HuH-7 (cell line): ENCODE measurements around the gene YIPF4.
"Not testable (repeated sequence)": the region's sequence is repeated elsewhere in the genome, so short reads cannot be mapped to it uniquely, and the experiment has no call there.

Experiments used
- DNase-seq: peaks from one replicate; pipeline ENCODE4 v3.0.0; 2011; ENCODE audit warnings: low spot score

The YIPF4 gene

DNA sequence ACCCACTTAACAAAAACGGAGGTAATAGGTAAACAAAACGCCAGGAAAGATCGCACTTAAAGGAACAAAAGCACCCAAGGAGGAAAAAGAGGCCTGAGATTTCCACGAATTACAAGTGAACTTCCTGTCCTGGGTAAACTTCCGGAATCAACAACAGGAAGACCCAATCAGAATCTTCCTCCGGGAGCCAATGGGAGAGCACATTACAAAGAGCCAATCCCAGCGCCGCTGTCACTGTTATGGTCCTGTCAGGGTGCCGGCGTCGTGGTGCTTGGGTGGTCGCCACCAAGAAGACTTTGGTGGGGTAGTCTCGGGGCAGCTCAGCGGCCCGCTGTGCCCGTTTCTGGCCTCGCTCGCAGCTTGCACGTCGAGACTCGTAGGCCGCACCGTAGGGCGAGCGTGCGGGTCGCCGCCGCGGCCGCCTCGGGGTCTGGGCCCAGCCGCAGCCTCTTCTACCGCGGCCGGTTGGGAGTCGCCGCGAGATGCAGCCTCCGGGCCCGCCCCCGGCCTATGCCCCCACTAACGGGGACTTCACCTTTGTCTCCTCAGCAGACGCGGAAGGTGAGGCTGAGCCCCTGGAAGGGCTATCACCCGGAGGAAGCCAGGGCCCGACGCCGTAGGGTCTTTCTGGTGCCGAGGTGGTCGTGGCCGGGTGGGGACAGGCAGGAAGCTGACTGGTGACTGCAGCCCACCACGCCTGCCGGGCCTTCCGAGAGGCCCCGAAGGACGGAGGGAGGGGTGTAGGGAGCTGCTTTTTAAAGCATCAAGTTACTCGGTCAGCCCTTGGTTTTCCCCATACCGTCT is at the start of gene YIPF4:
Gene YIPF4, plus strand, starts transcription at position 231 of the 804 bp plus-strand sequence. Its CDS starts 252 bp downstream, at position 483.
- DNase-seq = peak; percentile 100

DNA sequence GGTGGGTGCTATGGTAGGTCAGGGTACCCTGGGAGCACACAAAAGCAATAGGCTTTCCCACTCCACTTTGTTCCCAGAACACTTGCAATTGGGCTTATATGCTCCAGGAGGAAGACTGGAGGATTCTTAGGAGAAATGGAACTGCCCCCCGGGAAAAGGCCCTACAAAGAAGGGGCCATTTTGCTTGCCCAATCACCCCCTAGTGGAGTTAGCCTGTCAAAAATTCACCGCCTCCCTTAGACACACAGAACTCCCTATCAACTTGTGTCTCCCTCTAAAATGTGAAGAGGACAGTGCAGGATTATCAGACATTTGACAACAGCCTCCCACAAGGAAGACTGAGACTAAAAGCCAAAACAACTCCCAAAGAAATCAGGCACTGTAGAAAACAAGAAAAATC is 49.5 kb upstream of the YIPF4 start:
- no peak for DNase-seq

DNA sequence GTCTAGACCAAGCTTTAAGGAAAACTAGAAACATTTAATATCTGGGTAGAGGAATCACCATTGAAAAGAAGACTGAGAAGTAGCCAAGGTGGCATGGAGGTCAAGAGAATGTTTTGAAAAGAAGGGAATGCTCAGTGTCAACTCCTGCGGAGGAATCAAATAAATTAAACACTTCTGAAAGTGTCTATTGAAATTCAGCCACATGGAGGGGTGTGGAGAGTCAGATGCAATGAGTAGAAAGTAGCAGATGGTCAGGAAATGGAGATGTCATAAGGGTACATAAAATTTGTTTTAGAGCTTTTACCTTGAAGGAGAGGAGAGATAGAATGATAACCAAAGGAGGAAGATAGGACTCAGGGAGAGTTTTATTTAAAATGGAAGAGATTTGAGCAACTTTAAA is 48.1 kb upstream of the YIPF4 start:
- no peak for DNase-seq

DNA sequence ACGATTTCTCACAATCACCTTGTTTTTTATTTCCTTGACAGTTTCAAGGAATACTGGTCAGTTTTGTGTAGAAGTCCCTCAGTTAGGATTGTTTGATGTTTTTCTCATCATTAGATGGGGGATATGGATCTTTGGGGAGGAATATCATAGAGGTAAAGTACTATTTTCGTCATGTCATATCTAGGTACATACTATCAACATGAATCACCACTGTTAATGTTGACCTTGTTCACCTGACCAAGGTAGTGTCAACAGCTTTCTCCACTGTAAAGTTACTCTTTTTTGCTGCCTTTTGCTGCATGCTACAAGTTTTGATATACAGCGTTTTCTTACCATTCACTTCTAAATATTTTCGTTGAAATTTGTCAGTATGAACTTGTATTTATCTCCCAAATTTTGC is 45.7 kb upstream of the YIPF4 start:
- DNase-seq = no peak

DNA sequence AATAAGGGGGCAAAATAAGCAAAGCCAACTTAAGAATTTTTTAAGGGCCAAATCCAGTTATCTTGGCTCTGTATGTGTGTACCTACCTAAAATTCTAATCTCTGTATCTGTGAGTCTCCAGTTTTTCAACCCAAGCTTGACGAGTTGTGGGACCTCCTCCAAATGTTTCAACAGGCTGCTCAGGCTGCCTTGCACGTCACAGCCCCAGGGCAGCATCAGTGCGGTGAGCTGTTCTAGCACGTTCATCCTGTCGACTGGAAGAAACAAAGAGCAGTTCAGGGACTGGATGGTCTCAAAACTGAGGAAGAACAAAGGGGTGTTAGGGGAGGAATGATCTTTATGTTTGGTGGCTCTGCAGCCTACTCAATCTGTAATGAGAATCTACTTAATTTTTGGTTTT is 42.4 kb upstream of the YIPF4 start:
- no peak for DNase-seq

DNA sequence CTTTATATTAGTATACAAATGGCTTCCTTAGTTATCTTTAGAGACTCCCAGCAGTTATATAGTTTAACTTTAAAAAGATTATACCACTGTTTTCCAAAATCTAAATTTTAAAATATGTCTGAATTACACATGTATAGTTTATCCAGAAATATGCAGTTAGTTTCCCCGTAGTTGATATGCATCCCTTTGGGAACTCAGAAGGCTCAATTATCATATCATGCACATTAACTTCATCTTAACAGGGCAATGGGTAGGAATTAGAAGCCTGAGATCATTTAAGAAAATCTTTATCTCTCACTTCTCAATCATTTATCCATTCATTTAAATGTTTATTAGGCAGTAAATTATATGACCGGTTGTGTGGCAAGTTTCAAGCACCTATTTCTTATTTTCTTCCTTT is 40.2 kb upstream of the YIPF4 start:
- DNase-seq = no peak

DNA sequence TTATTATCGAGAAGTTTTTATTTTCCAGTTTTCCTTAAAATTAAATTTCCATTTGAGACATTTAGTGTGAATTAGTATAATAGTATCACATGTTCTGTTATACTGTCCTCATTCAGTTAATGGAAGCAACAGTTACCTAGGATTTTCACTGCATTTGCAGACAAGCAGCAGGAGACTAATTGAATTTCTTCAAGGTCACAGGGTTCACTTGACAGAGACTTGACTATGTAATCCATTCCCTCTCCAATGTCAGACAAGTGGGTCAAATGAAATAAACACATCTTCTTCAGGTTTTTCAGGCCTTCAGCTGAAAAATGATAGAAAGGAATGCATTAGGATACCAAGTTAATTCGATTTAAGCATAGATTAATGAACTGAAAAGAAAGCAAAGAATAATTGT is 39.7 kb upstream of the YIPF4 start:
- no peak for DNase-seq

DNA sequence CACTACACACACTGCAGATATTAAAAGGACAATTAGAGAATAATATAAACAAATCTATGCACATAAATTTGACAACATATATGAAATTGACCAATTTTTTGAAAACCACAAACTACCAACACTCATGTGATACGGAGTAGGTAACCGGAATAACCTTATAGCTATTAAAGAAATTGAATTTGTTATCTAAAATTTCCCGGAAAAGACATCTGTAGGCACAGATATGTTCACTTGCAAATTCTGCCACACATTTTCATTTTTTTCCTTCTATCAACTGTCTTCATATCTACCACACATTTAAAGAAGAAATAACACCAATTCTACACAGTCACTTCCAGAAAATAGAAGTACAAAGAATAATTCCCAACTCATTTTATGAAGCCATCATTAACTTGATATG is 35.4 kb upstream of the YIPF4 start:
- no peak for DNase-seq

DNA sequence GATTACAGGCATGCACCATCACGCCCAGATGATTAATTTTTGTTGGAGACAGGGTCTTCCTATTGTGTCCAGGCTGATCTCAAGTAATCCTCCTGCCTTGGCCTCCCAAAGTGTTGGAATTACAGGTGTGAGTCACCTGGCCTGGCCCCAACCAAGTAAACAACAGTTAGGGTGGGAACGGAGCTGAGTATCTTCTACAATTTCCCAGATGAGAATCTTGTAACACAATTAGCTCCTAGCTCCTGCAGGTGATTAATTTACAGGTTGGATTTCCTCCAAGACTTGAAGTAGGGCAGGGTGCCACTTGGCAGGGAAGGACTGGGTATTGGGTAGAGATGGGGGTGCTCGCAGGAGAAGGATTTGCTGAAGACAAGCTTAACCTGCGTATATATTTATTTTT is 30.8 kb upstream of the YIPF4 start:
- no peak for DNase-seq

DNA sequence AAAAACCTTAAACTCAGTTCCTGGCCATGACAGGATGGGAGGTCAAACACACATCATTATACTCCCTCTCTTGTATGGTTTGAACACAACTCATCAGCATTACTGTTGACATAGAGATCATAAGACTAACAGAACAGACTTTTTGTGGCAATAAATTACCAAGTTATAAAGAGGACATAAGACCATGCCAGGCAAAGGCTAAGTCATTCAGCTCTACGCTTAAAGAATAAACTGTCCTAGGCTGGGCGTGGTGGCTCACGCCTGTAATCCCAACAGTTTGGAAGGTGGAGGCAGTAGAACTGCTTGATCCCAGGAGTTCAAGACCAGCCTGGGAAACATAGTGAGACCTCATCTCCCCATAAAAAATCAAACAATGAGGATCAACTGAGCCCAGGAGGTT is 29.4 kb upstream of the YIPF4 start:
- DNase-seq = no peak

DNA sequence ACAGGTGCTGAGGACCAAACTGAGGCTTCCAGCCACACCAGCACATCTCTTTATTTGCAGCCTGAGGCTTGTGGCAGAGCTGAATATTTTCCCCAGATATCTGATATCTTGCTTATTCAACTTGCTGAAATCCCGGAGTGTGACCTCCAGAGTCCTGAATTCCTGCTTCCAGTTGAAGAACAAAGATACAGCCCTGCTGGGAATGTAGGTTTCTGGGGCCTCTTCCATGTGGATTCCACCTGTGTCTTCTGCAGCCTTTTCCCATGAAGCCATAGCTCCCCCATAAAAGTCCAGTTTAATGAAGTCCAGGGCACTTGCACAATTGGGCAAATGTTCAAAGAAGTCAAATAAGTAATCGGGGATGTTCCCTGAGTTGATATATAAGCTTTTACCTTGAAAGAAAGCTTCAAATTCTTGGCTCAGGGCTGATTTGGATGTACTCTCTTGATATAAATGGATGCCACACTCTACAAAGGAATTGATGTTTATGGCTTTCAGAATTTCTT is 27.9 kb upstream of the YIPF4 start:
- no peak for DNase-seq

DNA sequence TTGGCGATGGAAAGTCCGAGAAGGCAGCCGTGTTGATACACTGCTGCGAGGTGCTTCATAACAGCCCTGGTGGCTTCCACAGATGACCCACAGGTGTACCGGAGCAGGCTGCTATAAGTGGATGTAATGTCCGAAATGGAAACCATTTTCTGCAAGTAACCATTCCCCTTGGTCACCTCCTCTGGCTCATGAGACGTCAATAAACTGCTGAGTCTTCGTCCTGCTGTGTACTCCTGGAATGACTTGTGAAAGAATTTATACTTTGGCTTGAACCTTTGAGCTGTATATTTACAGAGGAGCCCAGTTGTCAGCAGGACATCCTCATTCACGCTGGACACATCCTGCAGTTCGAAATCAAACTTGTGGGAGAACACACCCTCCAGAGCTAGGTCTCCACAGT is 27.4 kb upstream of the YIPF4 start:
- no peak for DNase-seq

DNA sequence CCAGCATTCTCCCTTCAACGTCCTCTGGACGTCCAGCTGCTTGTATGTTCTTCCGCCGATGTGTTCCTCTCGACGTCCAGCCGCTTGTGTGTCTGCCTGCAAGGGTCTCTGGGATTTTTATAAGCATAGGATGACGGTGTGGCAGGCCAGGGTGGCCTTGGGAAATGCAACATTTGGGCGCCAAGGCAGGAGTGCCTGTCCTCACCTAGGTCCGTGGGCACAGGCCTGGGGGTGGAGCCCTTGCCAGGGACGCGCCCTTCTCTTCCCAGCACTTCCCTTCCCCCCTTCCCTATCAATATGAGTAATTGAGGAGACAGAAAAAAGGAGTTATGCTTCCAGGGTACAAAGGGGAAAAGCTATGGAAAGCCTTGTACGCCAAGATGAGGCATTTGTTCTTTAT is 19.5 kb upstream of the YIPF4 start:
- no peak for DNase-seq

DNA sequence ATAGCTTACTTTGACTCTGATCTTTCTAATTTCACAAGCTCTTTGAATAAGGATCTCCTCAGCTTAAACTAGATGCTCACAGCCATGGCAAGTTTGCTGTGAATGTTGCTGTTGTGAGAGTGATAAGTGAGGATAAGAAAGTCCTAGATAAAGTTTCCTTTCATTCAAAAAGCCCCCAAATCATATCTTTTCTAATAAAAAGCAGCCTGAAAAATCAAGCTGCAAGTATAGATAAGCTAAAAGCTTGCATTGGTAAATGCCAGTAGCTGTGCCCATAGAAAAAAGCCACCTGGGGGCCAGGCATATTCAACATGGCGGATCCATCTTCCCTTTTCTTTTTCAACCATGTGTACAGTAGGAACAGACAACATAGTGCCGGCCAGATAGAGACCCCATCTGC is 17.3 kb upstream of the YIPF4 start:
- no peak for DNase-seq

DNA sequence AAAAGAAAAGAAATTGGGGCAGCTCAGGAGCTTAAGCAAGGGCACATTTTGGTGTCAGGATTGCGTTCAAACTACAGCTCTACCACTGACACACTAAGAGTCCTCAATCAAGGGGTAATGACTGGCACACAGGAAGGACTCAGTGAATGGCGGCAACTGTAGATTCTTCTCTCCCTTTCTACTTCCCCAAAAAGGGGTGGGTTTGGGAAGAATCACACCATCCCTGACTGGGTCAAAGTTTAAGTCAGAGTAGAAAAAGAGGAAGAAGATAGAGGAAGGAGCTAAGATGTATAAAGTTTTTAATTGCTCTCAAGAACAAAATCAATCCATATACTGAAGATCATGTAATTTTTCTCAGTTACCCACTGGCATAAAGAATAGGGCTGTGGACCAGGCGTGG is 15.6 kb upstream of the YIPF4 start:
- DNase-seq = no peak

DNA sequence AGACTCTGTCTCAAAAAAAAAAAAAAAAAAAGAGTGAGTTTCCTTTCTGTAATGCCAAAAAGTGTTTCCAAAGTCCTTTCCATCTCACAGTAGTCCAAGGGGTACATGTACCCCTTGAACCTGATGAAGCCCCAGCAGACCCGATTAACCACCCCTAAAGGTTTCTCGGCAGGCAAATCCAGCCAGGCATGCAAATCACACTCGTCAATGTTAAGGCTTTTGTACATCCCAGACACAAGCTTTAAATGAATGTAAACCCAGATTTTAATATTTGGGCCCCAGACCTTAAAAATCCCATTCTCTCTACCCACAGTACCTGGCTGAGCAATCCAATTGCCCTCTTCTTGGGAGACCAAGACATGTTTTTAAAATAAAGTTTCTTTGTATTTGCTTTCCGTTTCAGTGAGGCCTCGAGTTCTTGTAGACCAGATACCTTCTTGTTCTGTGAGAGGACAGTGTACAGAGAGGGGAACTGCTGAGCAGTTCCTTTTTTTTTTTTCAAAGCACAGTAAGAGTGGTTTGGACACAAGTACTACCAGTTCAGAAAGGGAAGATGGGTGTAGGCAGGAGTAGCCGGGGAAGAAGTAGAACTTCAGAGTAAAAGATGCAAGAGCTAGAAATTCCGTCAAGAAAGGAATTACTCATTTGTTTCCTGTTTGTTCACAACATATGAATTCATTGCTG is 13.1 kb upstream of the YIPF4 start, which contains the start of gene NLRC4:
Gene NLRC4, minus strand, starts transcription at position 465 of the 684 bp plus-strand sequence. CDS start 8,111 bp downstream, outside the sequence.
- no peak for DNase-seq

DNA sequence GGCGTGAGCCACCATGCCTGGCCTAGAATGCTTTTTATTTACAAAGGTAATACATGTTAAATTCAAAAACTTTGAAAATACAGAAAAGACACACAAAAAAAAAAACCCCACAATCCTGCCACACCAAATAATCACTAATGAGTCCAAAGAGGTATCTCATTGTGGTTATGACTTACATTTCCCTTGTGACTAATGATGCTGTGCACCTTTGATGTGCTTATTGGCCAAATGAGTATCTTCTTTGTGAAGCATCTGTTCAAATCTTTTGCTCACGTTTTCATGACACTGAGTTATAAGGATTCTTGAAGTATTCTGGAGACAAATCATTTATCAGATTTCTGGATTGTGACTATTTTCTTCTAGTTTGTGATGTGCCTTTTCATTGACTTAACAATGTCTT is 6.6 kb upstream of the YIPF4 start:
- DNase-seq = no peak

DNA sequence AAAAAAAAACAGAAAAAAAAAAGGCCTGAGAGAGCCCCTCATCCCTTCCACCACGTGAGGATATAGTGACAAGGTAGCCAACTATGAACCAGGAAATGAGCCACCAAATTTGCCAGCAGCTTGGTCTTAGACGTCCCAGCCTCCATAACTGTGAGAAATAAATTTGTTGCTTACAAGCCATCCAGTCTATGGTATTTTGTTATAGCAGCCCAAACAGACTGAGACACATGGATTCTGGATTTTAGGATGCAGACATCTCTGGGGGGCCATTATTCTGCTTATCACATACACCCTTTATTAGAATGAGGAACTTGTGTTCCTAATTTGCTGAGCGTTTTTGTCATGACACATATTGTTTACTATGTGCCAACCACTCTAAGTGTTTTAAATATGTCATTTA is 5.4 kb upstream of the YIPF4 start:
- no peak for DNase-seq

DNA sequence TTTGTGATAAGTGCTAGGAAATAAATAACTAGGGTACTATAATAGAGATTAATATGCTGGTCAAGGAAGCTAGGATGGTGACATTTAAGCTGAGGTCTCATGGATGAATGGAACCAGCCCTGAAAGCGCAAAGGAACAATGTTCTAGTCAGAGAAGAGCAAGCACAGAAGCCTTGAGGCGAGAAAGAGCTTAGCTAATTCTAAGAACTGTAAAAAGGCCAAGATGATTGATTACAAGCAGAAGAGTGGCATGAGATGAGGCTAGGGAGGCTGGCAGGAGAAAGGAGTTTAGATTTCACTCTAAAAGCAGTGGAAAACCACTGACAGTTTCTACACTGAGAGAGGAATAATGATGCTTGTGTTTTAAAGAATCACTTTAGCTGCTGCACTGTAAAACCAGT is 3.4 kb upstream of the YIPF4 start:
- DNase-seq = no peak

DNA sequence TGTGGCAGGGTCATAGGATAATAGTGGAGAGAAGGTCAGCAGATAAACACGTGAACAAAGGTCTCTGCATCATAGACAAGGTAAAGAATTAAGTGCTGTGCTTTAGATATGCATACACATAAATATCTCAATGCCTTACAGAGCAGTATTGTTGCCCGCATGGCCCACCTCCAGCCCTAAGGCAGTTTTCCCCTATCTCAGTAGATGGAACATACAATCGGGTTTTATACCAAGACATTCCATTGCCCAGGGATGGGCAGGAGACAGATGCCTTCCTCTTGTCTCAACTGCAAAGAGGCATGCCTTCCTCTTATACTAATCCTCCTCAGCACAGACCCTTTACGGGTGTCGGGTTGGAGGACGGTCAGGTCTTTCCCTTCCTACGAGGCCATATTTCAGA is 1.9 kb upstream of the YIPF4 start:
- DNase-seq = not testable (repeated sequence)

DNA sequence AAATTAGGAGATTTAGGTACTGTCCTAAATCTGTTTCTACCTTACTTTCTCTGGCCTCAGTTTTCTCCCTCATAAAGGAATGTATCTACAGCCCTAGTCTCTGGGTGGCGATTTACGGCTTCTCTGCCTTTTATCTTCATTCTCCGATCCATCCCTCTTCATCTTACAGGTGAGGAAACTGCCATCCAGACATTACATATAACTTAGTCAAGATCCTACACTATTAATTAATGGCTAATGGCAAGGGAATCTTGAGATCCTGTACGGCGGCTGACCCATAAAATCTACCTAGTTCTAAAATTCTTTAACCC is 386 bp upstream of the YIPF4 start:
- DNase-seq = no peak

DNA sequence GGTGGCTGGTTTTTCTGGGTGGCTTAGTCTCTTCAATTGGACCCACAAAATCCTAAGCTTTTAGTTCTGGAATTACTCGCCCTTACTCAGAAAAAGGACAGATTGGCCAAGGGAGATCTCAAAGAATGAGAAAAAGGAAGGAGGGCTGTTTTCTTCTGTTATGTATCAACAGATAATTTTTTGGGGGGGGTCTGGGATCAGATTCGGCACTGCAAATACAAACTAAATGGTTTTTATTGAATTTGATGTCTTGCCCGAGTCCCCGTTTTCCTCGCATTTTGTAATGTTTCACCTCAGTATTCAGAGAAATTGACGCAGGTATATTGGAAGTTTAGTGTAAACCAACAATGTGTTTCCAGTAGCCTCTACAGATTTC is 762 bp downstream of the YIPF4 start:
- DNase-seq = no peak

DNA sequence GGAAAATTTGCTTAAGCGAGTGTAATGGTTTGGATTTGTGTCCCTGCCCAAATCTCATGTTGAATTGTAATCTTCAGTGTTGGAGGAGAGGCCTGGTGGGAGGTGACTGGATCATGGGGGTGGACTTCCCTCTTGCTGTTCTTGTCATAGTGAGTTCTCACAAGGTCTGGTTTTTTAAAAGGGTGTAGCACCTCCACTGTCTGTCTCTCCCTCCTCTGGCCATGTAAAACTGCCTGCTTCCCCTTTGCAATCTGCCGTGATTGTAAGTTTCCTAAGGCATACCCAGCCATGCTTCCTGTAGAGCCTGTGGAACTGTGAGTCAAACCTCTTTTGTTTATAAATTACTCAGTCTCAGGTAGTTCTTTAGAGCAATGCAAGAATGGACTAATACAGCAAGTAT is 6.6 kb downstream of the YIPF4 start:
- no peak for DNase-seq
